Stimulated activated CD8-positive, alpha-beta memory T cell treated with anti-CD3 and anti-CD28 coated beads, Interleukin-4, amount 100 ng/mL, for 24 hours (primary cell): ENCODE measurements around the gene CEP152.
"Not testable (repeated sequence)": the region's sequence is repeated elsewhere in the genome, so short reads cannot be mapped to it uniquely, and the experiment has no call there.

Source experiments
- DNase-seq: peaks from one replicate; pipeline ENCODE4 v3.0.0-alpha.2; 2020; ENCODE audit warnings: low read depth

Gene CEP152

GRCh38 chr15:48803877-48804276 lies 7.0 kb downstream of the CEP152 start:
- DNase-seq = no peak

- no peak for DNase-seq
Observed at GRCh38 chr15:48802867-48803266, 8.0 kb downstream of the CEP152 start.

GRCh38 chr15:48802257-48802656 lies 8.6 kb downstream of the CEP152 start:
- no peak for DNase-seq

- no peak for DNase-seq
Observed at GRCh38 chr15:48800811-48801455, 9.9 kb downstream of the CEP152 start.

- DNase-seq = no peak
Observed at GRCh38 chr15:48800245-48800644, 10.6 kb downstream of the CEP152 start.

- DNase-seq = no peak
Observed at GRCh38 chr15:48798319-48798718, 12.6 kb downstream of the CEP152 start.

- DNase-seq = no peak
Observed at GRCh38 chr15:48796930-48797329, 13.9 kb downstream of the CEP152 start.

- DNase-seq = no peak
Observed at GRCh38 chr15:48796521-48796920, 14.3 kb downstream of the CEP152 start.

GRCh38 chr15:48795901-48796300 lies 15.0 kb downstream of the CEP152 start:
- DNase-seq = no peak

GRCh38 chr15:48794697-48795134 lies 16.2 kb downstream of the CEP152 start:
- DNase-seq = no peak

- DNase-seq = no peak
Observed at GRCh38 chr15:48792408-48792807, 18.5 kb downstream of the CEP152 start.

- not testable (repeated sequence) for DNase-seq
Observed at GRCh38 chr15:48790466-48791115, 20.3 kb downstream of the CEP152 start.

GRCh38 chr15:48785712-48786111 lies 25.2 kb downstream of the CEP152 start:
- no peak for DNase-seq

- no peak for DNase-seq
Observed at GRCh38 chr15:48785195-48785594, 25.7 kb downstream of the CEP152 start.

- no peak for DNase-seq
Observed at GRCh38 chr15:48784756-48785155, 26.1 kb downstream of the CEP152 start.

GRCh38 chr15:48782911-48783310 lies 28.0 kb downstream of the CEP152 start:
- DNase-seq = no peak

- DNase-seq = no peak
Observed at GRCh38 chr15:48781481-48782081, 29.3 kb downstream of the CEP152 start.

- no peak for DNase-seq
Observed at GRCh38 chr15:48781017-48781416, 29.9 kb downstream of the CEP152 start.

GRCh38 chr15:48778331-48778730 lies 32.5 kb downstream of the CEP152 start:
- no peak for DNase-seq

GRCh38 chr15:48777645-48778330 lies 33.1 kb downstream of the CEP152 start:
- DNase-seq = no peak

- DNase-seq = no peak
Observed at GRCh38 chr15:48775546-48775945, 35.3 kb downstream of the CEP152 start.

- no peak for DNase-seq
Observed at GRCh38 chr15:48774484-48774883, 36.4 kb downstream of the CEP152 start.

GRCh38 chr15:48766196-48766595 lies 44.7 kb downstream of the CEP152 start:
- DNase-seq = no peak
